Stimulated activated CD8-positive, alpha-beta memory T cell treated with anti-CD3 and anti-CD28 coated beads, Interleukin-15, amount 100 ng/mL, for 24 hours (primary cell): ENCODE data around the gene GNB1.
"Not testable (repeated sequence)": the region's sequence is repeated elsewhere in the genome, so short reads cannot be mapped to it uniquely, and the experiment has no call there.

Experiments
- DNase-seq: peaks from one replicate; pipeline ENCODE4 v3.0.0-alpha.2; 2020; ENCODE audit warnings: low read depth

The GNB1 gene

DNA sequence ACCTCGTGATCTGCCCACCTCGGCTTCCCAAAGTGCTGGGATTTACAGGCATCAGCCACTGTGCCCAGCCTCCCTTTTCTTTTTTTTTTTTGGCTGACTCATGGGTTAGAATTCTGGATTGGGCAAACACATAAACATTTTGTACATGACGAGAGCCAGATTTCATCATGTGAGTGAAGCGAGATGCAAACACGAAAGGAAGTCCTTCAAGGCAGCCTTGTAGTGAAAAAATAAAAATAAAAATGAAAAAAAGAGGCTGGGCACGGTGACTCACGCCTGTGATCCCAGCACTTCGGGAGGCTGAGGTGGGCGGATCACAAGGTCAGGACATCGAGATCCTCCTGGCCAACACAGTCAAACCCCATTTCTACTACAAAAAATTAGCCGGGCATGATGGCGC lies 149.9 kb downstream of the GNB1 start:
- not testable (repeated sequence) for DNase-seq

DNA sequence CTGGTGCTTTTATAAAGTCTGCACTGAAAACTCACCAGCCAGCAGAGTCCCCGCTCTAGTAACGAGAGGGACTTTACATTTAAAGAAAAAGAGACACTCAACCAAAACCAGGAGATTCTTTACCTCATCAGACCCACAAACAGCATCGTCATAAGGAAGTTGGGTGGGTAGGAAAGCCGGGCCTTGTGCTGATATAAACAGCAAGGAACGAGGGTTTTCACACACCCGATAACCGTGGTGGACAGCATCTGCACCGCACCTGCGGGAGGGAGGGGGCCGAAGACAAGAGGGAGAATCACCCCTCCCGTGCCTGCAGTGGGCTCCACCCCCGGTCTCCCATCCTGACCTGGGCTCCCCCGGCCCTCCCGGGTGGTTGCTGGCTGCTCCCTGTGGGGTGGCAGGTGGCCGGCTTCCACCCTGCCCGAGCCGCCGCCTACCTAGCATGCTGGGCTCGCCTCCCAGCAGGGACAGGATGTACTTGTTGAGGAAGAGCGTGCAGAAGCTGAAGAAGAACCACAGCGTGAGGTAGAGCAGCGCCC lies 152.0 kb downstream of the GNB1 start:
- not testable (repeated sequence) for DNase-seq

DNA sequence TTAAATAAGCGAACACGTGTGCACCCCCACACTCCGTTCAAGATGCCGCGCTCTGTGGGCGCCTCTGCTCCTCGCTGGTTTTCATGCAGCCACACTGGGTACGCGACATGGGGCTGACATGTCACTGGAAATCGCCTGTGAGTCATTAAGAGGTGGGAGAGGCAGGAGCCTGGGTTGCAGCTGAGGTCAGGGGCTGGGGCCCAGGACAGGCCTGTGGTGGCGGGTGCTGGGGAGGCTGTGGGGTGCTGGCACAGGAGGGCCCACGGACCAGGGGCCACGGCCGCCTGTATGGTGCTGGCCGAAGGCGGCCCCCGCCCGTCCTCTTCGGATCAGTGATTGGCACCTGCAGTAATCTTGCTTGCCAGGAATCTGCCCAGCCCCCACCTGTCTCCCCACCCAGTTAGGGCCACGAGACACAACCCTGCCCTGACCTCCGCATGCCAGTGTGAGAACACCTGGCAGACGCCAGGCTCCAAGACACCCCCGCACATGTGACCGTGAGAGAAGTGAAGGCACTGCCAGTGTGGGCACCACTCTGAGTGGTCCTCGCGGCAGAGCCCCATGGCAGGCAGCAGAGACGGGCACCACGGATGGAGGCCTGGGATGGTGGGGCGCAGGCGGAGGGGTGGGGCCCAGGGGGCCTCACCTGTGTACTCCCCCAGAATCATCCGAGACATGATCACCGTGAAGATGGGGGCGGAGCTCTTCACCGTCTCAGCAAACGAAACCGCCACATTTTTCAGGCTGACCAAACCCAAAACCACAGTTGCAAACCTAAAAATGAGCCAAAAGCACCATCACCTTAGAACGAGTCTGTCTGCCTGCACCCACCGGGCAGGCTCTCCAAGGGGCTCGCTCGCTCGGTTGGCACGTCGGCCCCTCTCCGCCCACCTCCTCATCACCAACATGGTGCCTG lies 153.0 kb downstream of the GNB1 start:
- not testable (repeated sequence) for DNase-seq
